Measurements from ENCODE around the gene RINL. TPM values are rescaled to one million over a fixed set of nuclear protein-coding genes. Genes with fewer than 3 reads are reported as not detected.

The RINL gene
- total and polyA plus RNA-seq, 3 donors from 2014 or later = 2.6 to 5.2 (median 3.0) TPM

- no peaks in the 10 kb centered on the region for H3K27me3 ChIP-seq
- H3K9me3 ChIP-seq = no peaks in the 10 kb centered on the region
- H3K36me3 ChIP-seq (ENCODE audit: low read depth, missing control alignments) = peaks cover 7% of the 10 kb centered on the region
- TF ChIP-seq CTCF (IDR thresholded peaks at IDR 0.05) (no peak), POLR2A (IDR thresholded peaks at IDR 0.05) (no peak)
- intact Hi-C loops (cut with DNase I; ENCODE audit: low total_unique reads) = no loop called here
- peaks cover 11% of the 10 kb centered on the region for H3K4me1 ChIP-seq
- no peak overlapping the region for H3K27ac ChIP-seq
- no peak overlapping the region for H3K4me3 ChIP-seq
- DNase-seq = no peak
- 86 to 88% methylated on average over 14 to 17 of the region's 17 CpGs for WGBS, 2 donors
These were observed 35.5 kb downstream of the RINL start for GRCh38 chr19:38842439-38843174.

- intact Hi-C loops (cut with DNase I; ENCODE audit: low total_unique reads) = no loop called here
These were observed 36.2 kb downstream of the RINL start for GRCh38 chr19:38841787-38842438.

GRCh38 chr19:38841180-38841766 is 36.8 kb downstream of the RINL start:
- no peaks in the 10 kb centered on the region for H3K27me3 ChIP-seq
- peaks cover 7% of the 10 kb centered on the region for H3K36me3 ChIP-seq (ENCODE audit: low read depth, missing control alignments)
- WGBS, 2 donors = 88 to 93% methylated on average over 12 of the region's 12 CpGs
- H3K9me3 ChIP-seq = no peaks in the 10 kb centered on the region
- no peak for DNase-seq
- no peak overlapping the region for H3K27ac ChIP-seq
- TF ChIP-seq POLR2A (IDR thresholded peaks at IDR 0.05) = no peak
- no peak for TF ChIP-seq CTCF (IDR thresholded peaks at IDR 0.05)
- peaks cover 3% of the 10 kb centered on the region for H3K4me1 ChIP-seq
- intact Hi-C loops (cut with DNase I; ENCODE audit: low total_unique reads) = no loop called here
- H3K4me3 ChIP-seq = no peak overlapping the region

More at GRCh38 chr19:38841787-38842438, 36.2 kb downstream of the RINL start:
- TF ChIP-seq CTCF (IDR thresholded peaks at IDR 0.05) (no peak), POLR2A (IDR thresholded peaks at IDR 0.05) (no peak)
- Histone ChIP-seq H3K36me3 (ENCODE audit: low read depth, missing control alignments) (peaks cover 7% of the 10 kb centered on the region), H3K27ac (no peak overlapping the region), H3K27me3 (no peaks in the 10 kb centered on the region), H3K4me1 (peaks cover 4% of the 10 kb centered on the region), H3K9me3 (no peaks in the 10 kb centered on the region), H3K4me3 (no peak overlapping the region)
- 91 to 92% methylated on average over 19 of the region's 19 CpGs for WGBS, 2 donors
- no peak for DNase-seq

- DNase-seq = no peak
- Histone ChIP-seq H3K9me3 (no peaks in the 10 kb centered on the region), H3K36me3 (ENCODE audit: low read depth, missing control alignments) (peaks cover 6% of the 10 kb centered on the region), H3K4me1 (peaks cover 3% of the 10 kb centered on the region), H3K27me3 (no peaks in the 10 kb centered on the region), H3K27ac (no peak overlapping the region), H3K4me3 (no peak overlapping the region)
- TF ChIP-seq POLR2A (IDR thresholded peaks at IDR 0.05) (no peak), CTCF (IDR thresholded peaks at IDR 0.05) (no peak)
- intact Hi-C loops (cut with DNase I; ENCODE audit: low total_unique reads) = no loop called here
- 58 to 76% methylated on average over 5 of the region's 5 CpGs for WGBS, 2 donors
These were observed 37.5 kb downstream of the RINL start for GRCh38 chr19:38840583-38840968.

Data from testis (tissue), 3 donors.